Neural progenitor cell (in vitro differentiated cells): ENCODE data around the gene ILF3.

ENCODE experiments used
- CTCF ChIP-seq: fragments of 200-600 bp; sonication (generic); IDR thresholded peaks from 2 replicates; pipeline ENCODE4 v1.5.1; 2017; ENCODE audit warnings: antibody characterized with exemption, mild to moderate bottlenecking
- EZH2phosphoT487 ChIP-seq: fragments of 200-600 bp; sonication (generic); IDR thresholded peaks from 2 replicates; pipeline ENCODE4 v1.6.1; 2017; ENCODE audit warnings: antibody characterized with exemption

DNA sequence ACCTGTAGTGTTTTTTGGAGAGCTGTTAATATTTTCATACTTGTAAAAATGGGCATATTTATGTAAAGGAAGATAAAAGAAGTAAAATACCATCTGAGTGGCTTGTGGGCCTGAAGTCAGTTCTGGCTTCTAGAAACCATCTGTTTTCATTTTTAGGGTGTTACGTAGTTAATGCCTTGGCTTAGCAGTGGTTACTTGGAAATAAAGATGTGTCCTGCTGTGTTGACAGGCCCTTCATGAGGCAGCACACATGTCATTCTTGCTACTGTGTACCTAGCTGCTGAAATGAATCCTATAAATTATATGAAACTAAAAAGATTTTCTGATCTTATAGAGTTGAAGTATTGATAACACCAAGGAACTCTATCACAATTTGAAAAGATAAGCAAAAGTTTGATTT lies 16.0 kb downstream of the ILF3 start:
- no peak for TF ChIP-seq CTCF
- TF ChIP-seq EZH2phosphoT487 = no peak
